EH (cell line): Measurements from ENCODE around the gene TMEM174.
A peak's percentile ranks its signal among the peaks of the same experiment; 100 is the strongest.

Experiments used
- DNase-seq: peaks from one replicate; pipeline ENCODE4 v3.0.0-alpha.2; 2015; ENCODE audit warnings: low read depth

The TMEM174 gene

GRCh38 chr5:73153513-73153912 is 19.5 kb upstream of the TMEM174 start:
- no peak for DNase-seq

GRCh38 chr5:73154208-73155006 is 18.6 kb upstream of the TMEM174 start:
- DNase-seq = no peak

GRCh38 chr5:73155271-73156222 is 17.4 kb upstream of the TMEM174 start:
- DNase-seq = no peak

GRCh38 chr5:73157414-73158303 is 15.3 kb upstream of the TMEM174 start:
- no peak for DNase-seq

- DNase-seq = no peak
These were observed 14.7 kb upstream of the TMEM174 start for GRCh38 chr5:73158313-73158712.

GRCh38 chr5:73160239-73160671 is 12.7 kb upstream of the TMEM174 start:
- no peak for DNase-seq

- peak; percentile 45 for DNase-seq
These were observed 2.5 kb upstream of the TMEM174 start for GRCh38 chr5:73170522-73170921.

GRCh38 chr5:73171495-73171894 is 1.5 kb upstream of the TMEM174 start:
- no peak for DNase-seq

GRCh38 chr5:73174100-73174815 is 1.3 kb downstream of the TMEM174 start:
- no peak for DNase-seq

- DNase-seq = no peak
These were observed 3.3 kb downstream of the TMEM174 start for GRCh38 chr5:73176250-73176649.

GRCh38 chr5:73178265-73178664 is 5.3 kb downstream of the TMEM174 start:
- no peak for DNase-seq

- no peak for DNase-seq
These were observed 6.7 kb downstream of the TMEM174 start for GRCh38 chr5:73179730-73180129.

- no peak for DNase-seq
These were observed 7.6 kb downstream of the TMEM174 start for GRCh38 chr5:73180566-73180965.

- no peak for DNase-seq
These were observed 9.3 kb downstream of the TMEM174 start for GRCh38 chr5:73182307-73182706.

- DNase-seq = no peak
These were observed 10.0 kb downstream of the TMEM174 start for GRCh38 chr5:73183000-73183399.

- DNase-seq = no peak
These were observed 10.5 kb downstream of the TMEM174 start for GRCh38 chr5:73183481-73183891.

GRCh38 chr5:73186976-73187375 is 14.0 kb downstream of the TMEM174 start:
- DNase-seq = peak; percentile 22

GRCh38 chr5:73188764-73189531 is 16.0 kb downstream of the TMEM174 start:
- peak; percentile 78 for DNase-seq

- DNase-seq = peak; percentile 87
These were observed 16.9 kb downstream of the TMEM174 start for GRCh38 chr5:73189871-73190376.

- no peak for DNase-seq
These were observed 19.4 kb downstream of the TMEM174 start for GRCh38 chr5:73192370-73192769.
